MM.1S (cell line): Measurements from ENCODE around the gene PDSS2.

Source experiments
- DNase-seq: peaks from one replicate; pipeline ENCODE4 v3.0.0-alpha.2; 2015
- H2AFZ ChIP-seq: fragments of 300-600 bp; sonication (generic); 2 replicates; pipeline ENCODE4 v1.6.0; 2016; ENCODE audit warnings: antibody characterized with exemption, low read length
- H3F3A ChIP-seq: fragments of 300-600 bp; sonication (generic); 2 replicates; pipeline ENCODE4 v1.6.1; 2016; ENCODE audit warnings: mild to moderate bottlenecking, antibody characterized with exemption, low read length, moderate library complexity, mixed read lengths; ENCODE audit not compliant: insufficient read depth
- H3K27ac ChIP-seq: fragments of 300-600 bp; sonication (generic); 2 replicates; pipeline ENCODE4 v1.5.1; 2016; ENCODE audit warnings: mild to moderate bottlenecking, low read length
- H3K27me3 ChIP-seq: fragments of 300-600 bp; sonication (generic); replicated peaks from 2 replicates; pipeline ENCODE4 v1.6.0; 2016; ENCODE audit warnings: low read length; ENCODE audit not compliant: insufficient read depth
- H3K36me3 ChIP-seq: fragments of 300-600 bp; sonication (generic); replicated peaks from 2 replicates; pipeline ENCODE4 v1.6.1; 2016; ENCODE audit warnings: mild to moderate bottlenecking, low read length, mixed read lengths; ENCODE audit not compliant: insufficient read depth
- H3K4me1 ChIP-seq: fragments of 300-600 bp; sonication (generic); 2 replicates; pipeline ENCODE4 v1.6.1; 2016; ENCODE audit warnings: low read length, mixed read lengths
- H3K4me2 ChIP-seq: fragments of 300-600 bp; sonication (generic); 2 replicates; pipeline ENCODE4 v1.6.0; 2016; ENCODE audit warnings: low read depth, low read length
- H3K4me3 ChIP-seq: fragments of 300-600 bp; sonication (generic); 2 replicates; pipeline ENCODE4 v1.5.1; 2016; ENCODE audit warnings: low read length, mixed read lengths
- H3K79me2 ChIP-seq: fragments of 300-600 bp; sonication (generic); 2 replicates; pipeline ENCODE4 v1.6.1; 2016; ENCODE audit warnings: mixed run types, low read length, mixed read lengths
- H3K9ac ChIP-seq: fragments of 300-600 bp; sonication (generic); 2 replicates; pipeline ENCODE4 v1.6.1; 2016; ENCODE audit warnings: low read length, mixed read lengths
- H3K9me2 ChIP-seq: fragments of 300-600 bp; sonication (generic); replicated peaks from 2 replicates; pipeline ENCODE4 v1.6.1; 2016; ENCODE audit warnings: mild to moderate bottlenecking, low read length, mixed read lengths; ENCODE audit not compliant: insufficient read depth
- H3K9me3 ChIP-seq: fragments of 300-600 bp; sonication (generic); replicated peaks from 2 replicates; pipeline ENCODE4 v1.6.1; 2016; ENCODE audit warnings: mild to moderate bottlenecking, low read length, mixed read lengths; ENCODE audit not compliant: insufficient read depth
- H4K20me1 ChIP-seq: fragments of 300-600 bp; sonication (generic); 2 replicates; pipeline ENCODE4 v1.6.1; 2016; ENCODE audit warnings: mild to moderate bottlenecking, low read length, moderate library complexity, mixed read lengths; ENCODE audit not compliant: insufficient read depth
- EZH2 ChIP-seq: fragments of 300-600 bp; sonication (generic); optimal IDR thresholded peaks from 2 replicates; pipeline ENCODE3; 2017; ENCODE audit warnings: low read depth, mild to moderate bottlenecking, antibody characterized with exemption, low read length, mixed read lengths
- EZH2phosphoT487 ChIP-seq: fragments of 300-600 bp; sonication (generic); IDR thresholded peaks from 2 replicates; pipeline ENCODE4 v1.6.1; 2018; ENCODE audit warnings: antibody characterized with exemption, low read length
- TF ChIP-seq, protein P1 (sequence below): fragments of 300-600 bp; sonication (generic); IDR thresholded peaks from 2 replicates; pipeline ENCODE4 v1.5.1; 2016; ENCODE audit warnings: antibody characterized with exemption, low read length, mixed read lengths

PDSS2 gene

GRCh38 chr6:107357031-107357430, 102.3 kb downstream of the PDSS2 start:
- Histone ChIP-seq H3K4me1 (no peaks in the 10 kb centered on the region), H3K36me3 (no peaks in the 10 kb centered on the region), H2AFZ (no peak overlapping the region), H4K20me1 (no peaks in the 10 kb centered on the region), H3K27me3 (no peaks in the 10 kb centered on the region), H3K4me2 (no peak overlapping the region), H3K79me2 (no peaks in the 10 kb centered on the region), H3K9me3 (no peaks in the 10 kb centered on the region), H3K27ac (no peak overlapping the region), H3F3A (no peaks in the 10 kb centered on the region), H3K4me3 (no peak overlapping the region), H3K9me2 (no peaks in the 10 kb centered on the region), H3K9ac (no peak overlapping the region)
- TF ChIP-seq, protein P1, sequence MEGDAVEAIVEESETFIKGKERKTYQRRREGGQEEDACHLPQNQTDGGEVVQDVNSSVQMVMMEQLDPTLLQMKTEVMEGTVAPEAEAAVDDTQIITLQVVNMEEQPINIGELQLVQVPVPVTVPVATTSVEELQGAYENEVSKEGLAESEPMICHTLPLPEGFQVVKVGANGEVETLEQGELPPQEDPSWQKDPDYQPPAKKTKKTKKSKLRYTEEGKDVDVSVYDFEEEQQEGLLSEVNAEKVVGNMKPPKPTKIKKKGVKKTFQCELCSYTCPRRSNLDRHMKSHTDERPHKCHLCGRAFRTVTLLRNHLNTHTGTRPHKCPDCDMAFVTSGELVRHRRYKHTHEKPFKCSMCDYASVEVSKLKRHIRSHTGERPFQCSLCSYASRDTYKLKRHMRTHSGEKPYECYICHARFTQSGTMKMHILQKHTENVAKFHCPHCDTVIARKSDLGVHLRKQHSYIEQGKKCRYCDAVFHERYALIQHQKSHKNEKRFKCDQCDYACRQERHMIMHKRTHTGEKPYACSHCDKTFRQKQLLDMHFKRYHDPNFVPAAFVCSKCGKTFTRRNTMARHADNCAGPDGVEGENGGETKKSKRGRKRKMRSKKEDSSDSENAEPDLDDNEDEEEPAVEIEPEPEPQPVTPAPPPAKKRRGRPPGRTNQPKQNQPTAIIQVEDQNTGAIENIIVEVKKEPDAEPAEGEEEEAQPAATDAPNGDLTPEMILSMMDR, result no peak
- TF ChIP-seq EZH2phosphoT487 (no peak), EZH2 (no peak)
- no peak for DNase-seq

DNA sequence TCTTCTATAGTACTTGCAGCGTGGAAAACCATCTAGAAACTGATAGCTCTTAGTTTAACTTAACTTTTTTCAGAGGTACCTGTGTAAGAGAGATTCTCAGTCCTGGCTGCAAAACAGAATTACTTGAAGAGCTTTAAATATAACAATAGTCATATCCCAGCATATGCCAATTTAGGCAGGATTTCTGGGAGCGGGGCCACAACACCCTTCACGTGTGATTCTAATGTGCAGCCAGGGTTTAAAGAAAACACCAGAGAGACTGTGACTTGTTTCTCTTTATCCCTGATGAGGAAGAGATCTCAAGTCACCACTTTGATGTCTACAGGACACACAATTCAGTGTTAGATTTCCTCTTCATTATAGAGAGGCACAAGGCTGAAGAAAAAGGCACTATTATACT, 103.7 kb downstream of the PDSS2 start:
- TF ChIP-seq EZH2 (no peak), EZH2phosphoT487 (no peak)
- TF ChIP-seq, protein P1, result no peak

DNA sequence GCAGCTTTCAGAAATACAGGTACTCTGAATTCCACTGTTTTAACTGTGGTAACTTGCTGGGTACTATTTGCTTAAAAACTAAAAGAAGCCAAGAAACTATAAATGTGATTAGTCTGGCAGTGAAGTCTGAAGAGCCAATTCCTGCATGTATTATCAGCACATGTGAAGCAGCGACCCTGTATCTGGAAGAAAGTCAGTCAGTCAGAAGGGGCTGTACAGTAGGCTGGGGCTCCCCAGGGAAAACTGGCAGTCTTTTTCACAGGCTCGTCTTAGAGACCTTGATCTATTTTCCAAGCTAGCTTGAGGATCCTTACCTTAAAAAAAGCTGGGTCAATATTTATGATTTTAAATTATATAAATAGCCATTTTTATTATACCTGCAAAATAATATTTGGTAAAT, 104.9 kb downstream of the PDSS2 start:
- no peaks in the 10 kb centered on the region for H3K9me3 ChIP-seq
- no peak overlapping the region for H3K4me2 ChIP-seq
- H3K36me3 ChIP-seq, result no peaks in the 10 kb centered on the region
- no peak overlapping the region for H2AFZ ChIP-seq
- H3F3A ChIP-seq, result no peaks in the 10 kb centered on the region
- H3K9ac ChIP-seq, result no peak overlapping the region
- H3K4me1 ChIP-seq, result no peaks in the 10 kb centered on the region
- H3K79me2 ChIP-seq, result no peaks in the 10 kb centered on the region
- H3K27me3 ChIP-seq, result no peaks in the 10 kb centered on the region
- no peaks in the 10 kb centered on the region for H4K20me1 ChIP-seq
- DNase-seq, result no peak
- H3K9me2 ChIP-seq, result no peaks in the 10 kb centered on the region
- H3K27ac ChIP-seq, result no peak overlapping the region
- no peak overlapping the region for H3K4me3 ChIP-seq
- TF ChIP-seq EZH2phosphoT487 (no peak), EZH2 (no peak)
- TF ChIP-seq, protein P1, result no peak

More for the DNA sequence above, 103.7 kb downstream of the PDSS2 start:
- H3K36me3 ChIP-seq, result no peaks in the 10 kb centered on the region
- H2AFZ ChIP-seq, result no peak overlapping the region
- no peak overlapping the region for H3K9ac ChIP-seq
- H3K4me2 ChIP-seq, result no peak overlapping the region
- H3F3A ChIP-seq, result no peaks in the 10 kb centered on the region
- no peak overlapping the region for H3K4me3 ChIP-seq
- H3K27me3 ChIP-seq, result no peaks in the 10 kb centered on the region
- no peaks in the 10 kb centered on the region for H3K4me1 ChIP-seq
- H3K9me3 ChIP-seq, result no peaks in the 10 kb centered on the region
- no peak for DNase-seq
- H3K9me2 ChIP-seq, result no peaks in the 10 kb centered on the region
- no peaks in the 10 kb centered on the region for H3K79me2 ChIP-seq
- H4K20me1 ChIP-seq, result no peaks in the 10 kb centered on the region
- no peak overlapping the region for H3K27ac ChIP-seq
